NCI-H748 (cell line): ENCODE data around the gene OR51M1.
"Not testable (repeated sequence)": the region's sequence is repeated elsewhere in the genome, so short reads cannot be mapped to it uniquely, and the experiment has no call there.

ENCODE experiments used
- DNase-seq: peaks from one replicate; lab custom pipeline; 2025; ENCODE audit not compliant: unreplicated experiment; lab: John Stamatoyannopoulos, UW

Gene OR51M1

GRCh38 chr11:5383576-5383975 is at the start of gene OR51M1:
TSS of gene OR51M1 (plus strand) at chr11:5383812. CDS start at chr11:5389399, 5,587 bp downstream.
- no peak for DNase-seq

GRCh38 chr11:5335170-5335569 is 48.4 kb upstream of the OR51M1 start:
- no peak for DNase-seq

GRCh38 chr11:5336331-5336730 is 47.3 kb upstream of the OR51M1 start:
- DNase-seq, result no peak

- DNase-seq, result not testable (repeated sequence)
These were observed 46.4 kb upstream of the OR51M1 start for GRCh38 chr11:5337253-5337652.

GRCh38 chr11:5339771-5340322 is 43.8 kb upstream of the OR51M1 start:
- no peak for DNase-seq

GRCh38 chr11:5343474-5344335 is 39.9 kb upstream of the OR51M1 start, which contains the start of gene OR51B5:
TSS of gene OR51B5 (minus strand) at chr11:5343524. CDS start at chr11:5343524, 0 bp downstream.
- DNase-seq, result no peak

- no peak for DNase-seq
These were observed 37.8 kb upstream of the OR51M1 start for GRCh38 chr11:5345831-5346230.

- DNase-seq, result no peak
These were observed 34.9 kb upstream of the OR51M1 start for GRCh38 chr11:5348551-5349194.

GRCh38 chr11:5349550-5349949 is 34.1 kb upstream of the OR51M1 start:
- DNase-seq, result no peak

GRCh38 chr11:5351208-5351607 is 32.4 kb upstream of the OR51M1 start, which contains the start of gene OR51B6:
TSS of gene OR51B6 (plus strand) at chr11:5351508. CDS start at chr11:5351508, 0 bp downstream.
- no peak for DNase-seq

GRCh38 chr11:5356031-5356430 is 27.6 kb upstream of the OR51M1 start:
- not testable (repeated sequence) for DNase-seq

- DNase-seq, result no peak
These were observed 21.5 kb upstream of the OR51M1 start for GRCh38 chr11:5362017-5362625.

GRCh38 chr11:5363679-5364078 is 19.9 kb upstream of the OR51M1 start:
- DNase-seq, result peak; percentile 5

GRCh38 chr11:5364214-5364613 is 19.4 kb upstream of the OR51M1 start:
- DNase-seq, result no peak

- DNase-seq, result not testable (repeated sequence)
These were observed 17.2 kb upstream of the OR51M1 start for GRCh38 chr11:5366365-5366764.

GRCh38 chr11:5366856-5367255 is 16.8 kb upstream of the OR51M1 start:
- no peak for DNase-seq

GRCh38 chr11:5367448-5368074 is 16.1 kb upstream of the OR51M1 start:
- DNase-seq, result no peak

- DNase-seq, result no peak
These were observed 15.0 kb upstream of the OR51M1 start for GRCh38 chr11:5368502-5369043.

- peak; percentile 26 for DNase-seq
These were observed 13.8 kb upstream of the OR51M1 start for GRCh38 chr11:5369789-5370188.

- peak; percentile 63 for DNase-seq
These were observed 2.8 kb upstream of the OR51M1 start for GRCh38 chr11:5380740-5381342.
